Activated CD4-positive, CD25-positive, alpha-beta regulatory T cell treated with anti-CD3 and anti-CD28 coated beads, Interleukin-2, amount 50 U/mL, for 16 hours (primary cell): Measurements from ENCODE around the gene GDPGP1.
A peak's percentile ranks its signal among the peaks of the same experiment; 100 is the strongest.
"Not testable (repeated sequence)": the region's sequence is repeated elsewhere in the genome, so short reads cannot be mapped to it uniquely, and the experiment has no call there.

Experiments
- DNase-seq: peaks from one replicate; pipeline ENCODE4 v3.0.0-alpha.2; 2020; ENCODE audit warnings: low read depth, low spot score

GDPGP1 gene

GRCh38 chr15:90260731-90261130, 26.7 kb downstream of the GDPGP1 start:
- DNase-seq = not testable (repeated sequence)

- no peak for DNase-seq
Observed at GRCh38 chr15:90261811-90262210, 27.8 kb downstream of the GDPGP1 start.

- DNase-seq = no peak
Observed at GRCh38 chr15:90262426-90262825, 28.4 kb downstream of the GDPGP1 start.

- DNase-seq = no peak
Observed at GRCh38 chr15:90264671-90265070, 30.7 kb downstream of the GDPGP1 start.

GRCh38 chr15:90265271-90266060, 31.5 kb downstream of the GDPGP1 start, which contains the start of gene NGRN:
NGRN (plus strand) TSS chr15:90265672; CDS start chr15:90265713, 41 bp downstream.
- DNase-seq = peak; percentile 80

GRCh38 chr15:90266061-90266431, 32.0 kb downstream of the GDPGP1 start:
- DNase-seq = no peak

- no peak for DNase-seq
Observed at GRCh38 chr15:90266485-90266884, 32.5 kb downstream of the GDPGP1 start.

GRCh38 chr15:90268415-90268814, 34.4 kb downstream of the GDPGP1 start:
- no peak for DNase-seq

- no peak for DNase-seq
Observed at GRCh38 chr15:90270502-90271150, 36.6 kb downstream of the GDPGP1 start.

- DNase-seq = no peak
Observed at GRCh38 chr15:90271459-90272166, 37.6 kb downstream of the GDPGP1 start.

- not testable (repeated sequence) for DNase-seq
Observed at GRCh38 chr15:90278467-90278866, 44.5 kb downstream of the GDPGP1 start.

GRCh38 chr15:90280743-90281142, 46.7 kb downstream of the GDPGP1 start:
- not testable (repeated sequence) for DNase-seq

GRCh38 chr15:90281637-90282036, 47.6 kb downstream of the GDPGP1 start:
- DNase-seq = not testable (repeated sequence)

- DNase-seq = no peak
Observed at GRCh38 chr15:90286678-90287077, 52.7 kb downstream of the GDPGP1 start.

GRCh38 chr15:90287101-90287500, 53.1 kb downstream of the GDPGP1 start:
- DNase-seq = no peak

GRCh38 chr15:90287946-90288345, 53.9 kb downstream of the GDPGP1 start:
- DNase-seq = no peak

- no peak for DNase-seq
Observed at GRCh38 chr15:90291679-90292356, 57.8 kb downstream of the GDPGP1 start.

GRCh38 chr15:90293040-90293810, 59.2 kb downstream of the GDPGP1 start:
- DNase-seq = peak; percentile 41

GRCh38 chr15:90294159-90294558, 60.1 kb downstream of the GDPGP1 start:
- DNase-seq = no peak

- no peak for DNase-seq
Observed at GRCh38 chr15:90294601-90295269, 60.7 kb downstream of the GDPGP1 start.

- DNase-seq = no peak
Observed at GRCh38 chr15:90295270-90295648, 61.2 kb downstream of the GDPGP1 start.
